Endothelial cell of umbilical vein (primary cell): ENCODE data around the gene AP4S1. TPM values are rescaled to one million over a fixed set of nuclear protein-coding genes. Genes with fewer than 3 reads are reported as not detected.

ENCODE experiments used
- BruUV-seq: library from RNA; stranded (reverse); fragments of 400-500 nt; replicated peaks from 2 replicates; lab custom pipeline; 2021; lab: Mats Ljungman, UMichigan
- CTCF ChIA-PET: fragments of 300-600, 350-600 bp; sonication (Branson Sonifier 250); formaldehyde crosslinking; loops from one replicate; lab custom pipeline; 2021; ENCODE audit warnings: antibody characterized with exemption, inconsistent platforms; lab: Charles Lee
- POLR2A ChIA-PET: fragments of 300-600, 350-600 bp; sonication (Branson Sonifier 250); formaldehyde crosslinking; loops from one replicate; lab custom pipeline; 2021; ENCODE audit warnings: antibody characterized with exemption, inconsistent platforms; lab: Charles Lee
- DNase-seq: peaks from one replicate; pipeline ENCODE4 v3.0.0-alpha.2; 2011; ENCODE audit warnings: low read depth, low spot score
- FAIRE-seq: peaks from 2 replicates; lab custom pipeline; 2011; peaks lifted over from hg19 to GRCh38; lab: Jason Lieb, UNC
- H2AFZ ChIP-seq: 2 replicates; pipeline ENCODE4 v1.6.0; 2012; ENCODE audit warnings: low read depth, low read length, control low read depth, inconsistent platforms
- H3K27ac ChIP-seq: 2 replicates; pipeline ENCODE4 v1.5.1; 2011; ENCODE audit warnings: low read depth, mild to moderate bottlenecking, control low read depth, low read length, moderate library complexity; ENCODE audit not compliant: insufficient read depth
- H3K27me3 ChIP-seq, 2 experiments: 2 replicates each; pipeline versions ENCODE4 v1.6.0 to v1.6.1; 2011; ENCODE audit warnings: low read length in 2 of 2, mixed read lengths in 1 of 2; ENCODE audit not compliant: control insufficient read depth in 2 of 2, insufficient read depth in 2 of 2
- H3K36me3 ChIP-seq, 2 experiments: 2 replicates in 1 of 2; 3 replicates in 1 of 2; pipeline ENCODE4 v1.5.1; 2011; ENCODE audit warnings: low read length in 2 of 2, mild to moderate bottlenecking in 1 of 2, moderate library complexity in 1 of 2; ENCODE audit not compliant: control insufficient read depth in 2 of 2, insufficient read depth in 2 of 2; ENCODE audit errors: extremely low read depth in 1 of 2
- H3K4me1 ChIP-seq: 3 replicates; pipeline ENCODE4 v1.5.1; 2011; ENCODE audit warnings: mild to moderate bottlenecking, low read length; ENCODE audit not compliant: control insufficient read depth, insufficient read depth; ENCODE audit errors: extremely low read depth
- H3K4me2 ChIP-seq: 2 replicates; pipeline ENCODE4 v1.6.1; 2011; ENCODE audit warnings: low read length, control low read depth, mixed read lengths; ENCODE audit not compliant: insufficient read depth
- H3K4me3 ChIP-seq, 3 experiments: fragments of 200-600 bp in 1 of 3; sonication (generic), shearing (Covaris generic) in 1 of 3; replicated peaks in 1 of 3; 2 replicates each; pipeline ENCODE4 v1.5.1; 2011 to 2016; ENCODE audit warnings: control low read depth in 3 of 3, low read length in 3 of 3, mild to moderate bottlenecking in 2 of 3, inconsistent platforms in 1 of 3, low read depth in 1 of 3, moderate library complexity in 1 of 3; ENCODE audit not compliant: insufficient read depth in 1 of 3
- H3K79me2 ChIP-seq: 2 replicates; pipeline ENCODE4 v1.6.0; 2012; ENCODE audit warnings: low read length, inconsistent platforms; ENCODE audit not compliant: control insufficient read depth, insufficient read depth
- H3K9ac ChIP-seq: replicated peaks from 2 replicates; pipeline ENCODE3; 2011; ENCODE audit warnings: low read length, control low read depth; ENCODE audit not compliant: insufficient read depth; ENCODE audit errors: extremely low read depth
- H3K9me1 ChIP-seq: replicated peaks from 3 replicates; pipeline ENCODE4 v1.6.0; 2011; ENCODE audit warnings: mild to moderate bottlenecking, low read length; ENCODE audit not compliant: control insufficient read depth, insufficient read depth; ENCODE audit errors: extremely low read depth
- H3K9me3 ChIP-seq: replicated peaks from 2 replicates; pipeline ENCODE4 v1.5.1; 2012; ENCODE audit warnings: low read length, inconsistent platforms; ENCODE audit not compliant: control insufficient read depth, insufficient read depth
- H4K20me1 ChIP-seq: replicated peaks from 2 replicates; pipeline ENCODE3; 2011; ENCODE audit warnings: mild to moderate bottlenecking, low read length; ENCODE audit not compliant: control insufficient read depth, insufficient read depth; ENCODE audit errors: extremely low read depth
- CTCF ChIP-seq, 2 donors: IDR thresholded peaks; 1 replicate in 1 of 2; 2 replicates in 1 of 2; pipeline ENCODE4 v1.5.1; 2011; ENCODE audit warnings: low read length in 2 of 2, mild to moderate bottlenecking in 2 of 2, moderate library complexity in 2 of 2, control low read depth in 1 of 2, inconsistent platforms in 1 of 2, low read depth in 1 of 2; ENCODE audit not compliant: insufficient read depth in 1 of 2; ENCODE audit errors: extremely low read depth in 1 of 2
- EZH2 ChIP-seq: IDR thresholded peaks from 2 replicates; pipeline ENCODE4 v1.6.1; 2012; ENCODE audit warnings: borderline replicate concordance, low read depth, mild to moderate bottlenecking, moderate library complexity, low read length, inconsistent platforms; ENCODE audit not compliant: severe bottlenecking
- FOS ChIP-seq: IDR thresholded peaks from 2 replicates; pipeline ENCODE4 v1.6.1; 2011; ENCODE audit warnings: mild to moderate bottlenecking, low read length, moderate library complexity, borderline replicate concordance; ENCODE audit not compliant: insufficient read depth
- GATA2 ChIP-seq: IDR thresholded peaks from 2 replicates; pipeline ENCODE4 v1.7.0; 2011; ENCODE audit warnings: low read depth, mild to moderate bottlenecking, moderate library complexity, mixed read lengths, low read length; ENCODE audit not compliant: insufficient read length, insufficient read depth
- JUN ChIP-seq: IDR thresholded peaks from 2 replicates; pipeline ENCODE4 v1.6.1; 2011; ENCODE audit warnings: borderline replicate concordance, low read depth; ENCODE audit not compliant: insufficient read length, insufficient read depth
- MAX ChIP-seq: IDR thresholded peaks from 2 replicates; pipeline ENCODE4 v1.6.1; 2011; ENCODE audit not compliant: insufficient read depth, insufficient read length
- MYC ChIP-seq: IDR thresholded peaks from one replicate; pipeline ENCODE4 v1.6.1; 2011; ENCODE audit warnings: mild to moderate bottlenecking, low read depth, low read length
- POLR2A ChIP-seq: IDR thresholded peaks from 2 replicates; pipeline ENCODE4 v1.6.1; 2012; ENCODE audit warnings: low read depth, mild to moderate bottlenecking, control low read depth, low read length
- POLR2AphosphoS5 ChIP-seq: IDR thresholded peaks from 2 replicates; pipeline ENCODE4 v1.6.1; 2012; ENCODE audit warnings: low read depth, mild to moderate bottlenecking, control low read depth, low read length, moderate library complexity; ENCODE audit not compliant: insufficient read depth
- dilution Hi-C: fragments of 300-500 bp; cut with MboI; formaldehyde crosslinking; loops from one replicate; pipeline ENCODE4 v1.15.0; 2019; ENCODE audit warnings: low sequenced_read_pairs; ENCODE audit not compliant: extremely low pct_ligation_motif_present
- intact Hi-C: fragments of 100-400 bp; cut with micrococcal nuclease; formaldehyde crosslinking; loops from one replicate; pipeline ENCODE4 v1.10.0; 2022
- polyA plus RNA-seq, 4 experiments: library from polyadenylated mRNA; depleted of rRNA in 3 of 4; stranded (reverse) in 3 of 4; unstranded in 1 of 4; fragments of >200 nt; gene quantifications; 2 replicates each; pipeline versions ENCODE4 v1.2.1 to v1.2.3, GENCODE V29; 2011 to 2012; ENCODE audit warnings: missing spikeins in 1 of 4
- total RNA-seq: library from RNA; stranded (reverse); gene quantifications from 2 replicates; pipeline ENCODE4 v1.2.3, GENCODE V29; 2021

Gene AP4S1
- total and polyA plus RNA-seq, 2 donors (not counting 3 experiments of a cell fraction or from before 2014, with no cell fraction given), result 2.8 to 7.2 TPM

- dilution Hi-C loops (no loop called here), intact Hi-C loops (no loop called here)
- FAIRE-seq, result no peak
- peak; percentile 13 for DNase-seq
- H3K79me2 ChIP-seq, result peaks cover 81% of the 10 kb centered on the region
- no peak overlapping the region for H3K9ac ChIP-seq
- TF ChIP-seq POLR2A, result no peak
- no peak for TF ChIP-seq GATA2
- TF ChIP-seq JUN, result peak; percentile 6
- TF ChIP-seq POLR2AphosphoS5, result no peak
- peak; percentile 71 for TF ChIP-seq FOS
- no peak overlapping the region for H2AFZ ChIP-seq
- no peaks in the 10 kb centered on the region for H3K27me3 ChIP-seq
- H3K9me1 ChIP-seq, result no peaks in the 10 kb centered on the region
- no peaks in the 10 kb centered on the region for H3K36me3 ChIP-seq
- POLR2A ChIA-PET, result no interaction called here
- CTCF ChIA-PET, result interaction anchor here (1.4 to 1.5 kb wide), 3 partner anchors 10 to 112 kb away, joined by 4 read pairs; no protein-coding TSS in a partner anchor
- H3K27ac ChIP-seq, result no peak overlapping the region
- H4K20me1 ChIP-seq, result peaks cover 10% of the 10 kb centered on the region
- no peak overlapping the region for H3K4me3 ChIP-seq
- no TSS peak for BruUV-seq
- H3K4me1 ChIP-seq, result peaks cover 3% of the 10 kb centered on the region
- H3K4me2 ChIP-seq, result no peak overlapping the region
- no peaks in the 10 kb centered on the region for H3K9me3 ChIP-seq
Measured at GRCh38 chr14:30988509-30988908, 36.9 kb upstream of the AP4S1 start.

- Histone ChIP-seq H3K9me1 (no peaks in the 10 kb centered on the region), H3K9ac (no peak overlapping the region), H3K27ac (no peak overlapping the region), H2AFZ (no peak overlapping the region), H4K20me1 (peaks cover 17% of the 10 kb centered on the region), H3K27me3 (no peaks in the 10 kb centered on the region), H3K4me3 (no peak overlapping the region), H3K79me2 (peaks cover 88% of the 10 kb centered on the region), H3K36me3 (no peaks in the 10 kb centered on the region), H3K4me1 (peaks cover 17% of the 10 kb centered on the region), H3K4me2 (no peak overlapping the region), H3K9me3 (no peaks in the 10 kb centered on the region)
- BruUV-seq, result no TSS peak
- FAIRE-seq, result no peak
- no peak for DNase-seq
- intact Hi-C loops (no loop called here), dilution Hi-C loops (no loop called here)
- CTCF ChIA-PET, result interaction anchor here (0.9 kb wide), 1 partner anchor 14 kb away, joined by 4 read pairs; no protein-coding TSS in a partner anchor
- POLR2A ChIA-PET, result interaction anchor here (0.6 kb wide), 1 partner anchor 233 kb away, joined by 3 read pairs; no protein-coding TSS in a partner anchor
- TF ChIP-seq MAX (no peak), FOS (no peak), POLR2AphosphoS5 (no peak), EZH2 (no peak), MYC (no peak), POLR2A (no peak), GATA2 (no peak), CTCF (IDR thresholded peaks at IDR 0.05; ENCODE audit: extremely low read depth in 1 of 2, insufficient read depth in 1 of 2, low read depth in 1 of 2, low read length in 2 of 2) (no peak), JUN (no peak)
Measured at GRCh38 chr14:30990770-30991169, 34.7 kb upstream of the AP4S1 start.
